CD14-positive monocyte (primary cell): Measurements from ENCODE around the gene CUX1. TPM values are rescaled to one million over a fixed set of nuclear protein-coding genes. Genes with fewer than 3 reads are reported as not detected.

Experiments used
- DNase-seq, 3 donors: peaks; one replicate each; pipeline ENCODE4 v3.0.0-alpha.2; 2011 to 2022
- H2AFZ ChIP-seq: 2 replicates; pipeline ENCODE4 v1.6.0; 2012; ENCODE audit warnings: mild to moderate bottlenecking, low read depth, low read length, inconsistent platforms; ENCODE audit not compliant: insufficient read depth, poor library complexity, severe bottlenecking
- H3K27ac ChIP-seq, 2 donors: 1 replicate in 1 of 2; 2 replicates in 1 of 2; pipeline ENCODE4 v1.5.1; 2012 to 2013; ENCODE audit warnings: low read length in 2 of 2, control low read depth in 1 of 2, inconsistent platforms in 1 of 2, low read depth in 1 of 2, mild to moderate bottlenecking in 1 of 2
- H3K27me3 ChIP-seq, 2 donors: one replicate each; pipeline versions ENCODE4 v1.6.0 to v1.6.1; 2011 to 2013; ENCODE audit warnings: low read length in 2 of 2; ENCODE audit not compliant: control insufficient read depth in 2 of 2, insufficient read depth in 2 of 2
- H3K36me3 ChIP-seq, 2 donors: replicated peaks in 1 of 2; 1 replicate in 1 of 2; 2 replicates in 1 of 2; pipeline versions ENCODE4 v1.5.1 to v1.6.1; 2012 to 2013; ENCODE audit warnings: low read length in 2 of 2, control low read depth in 1 of 2, inconsistent platforms in 1 of 2, mild to moderate bottlenecking in 1 of 2; ENCODE audit not compliant: insufficient read depth in 2 of 2, control insufficient read depth in 1 of 2
- H3K4me1 ChIP-seq, 2 donors: 1 replicate in 1 of 2; 2 replicates in 1 of 2; pipeline versions ENCODE4 v1.5.1 to v1.6.1; 2012 to 2013; ENCODE audit warnings: low read length in 2 of 2, control low read depth in 1 of 2, inconsistent platforms in 1 of 2, mild to moderate bottlenecking in 1 of 2, moderate library complexity in 1 of 2; ENCODE audit not compliant: insufficient read depth in 2 of 2, control insufficient read depth in 1 of 2
- H3K4me2 ChIP-seq: replicated peaks from 2 replicates; pipeline ENCODE3; 2012; ENCODE audit warnings: low read length, moderate library complexity, mild to moderate bottlenecking; ENCODE audit not compliant: poor library complexity, severe bottlenecking; ENCODE audit errors: extremely low read depth
- H3K4me3 ChIP-seq, 3 experiments: fragments of 200-600 bp in 1 of 3; sonication (generic) in 1 of 3; replicated peaks in 1 of 3; 1 replicate in 2 of 3; 2 replicates in 1 of 3; pipeline ENCODE4 v1.5.1; 2011 to 2013; ENCODE audit warnings: low read length in 3 of 3, mild to moderate bottlenecking in 3 of 3, control low read depth in 2 of 3, low read depth in 2 of 3, inconsistent platforms in 1 of 3, moderate library complexity in 1 of 3
- H3K79me2 ChIP-seq: 2 replicates; pipeline ENCODE4 v1.6.0; 2012; ENCODE audit warnings: mild to moderate bottlenecking, control low read depth, inconsistent platforms, low read length, moderate library complexity; ENCODE audit not compliant: insufficient read depth
- H3K9ac ChIP-seq: 2 replicates; pipeline ENCODE4 v1.6.0; 2017; ENCODE audit warnings: low read length, mild to moderate bottlenecking; ENCODE audit not compliant: insufficient read depth, poor library complexity, severe bottlenecking
- H3K9me3 ChIP-seq, 2 donors: replicated peaks in 1 of 2; 1 replicate in 1 of 2; 2 replicates in 1 of 2; pipeline versions ENCODE4 v1.5.1 to v1.6.1; 2012 to 2013; ENCODE audit warnings: low read length in 2 of 2, control low read depth in 1 of 2; ENCODE audit not compliant: control insufficient read depth in 1 of 2, insufficient read depth in 1 of 2
- H4K20me1 ChIP-seq: 2 replicates; pipeline ENCODE4 v1.6.0; 2012; ENCODE audit warnings: mild to moderate bottlenecking, low read length, control low read depth, moderate library complexity; ENCODE audit not compliant: insufficient read depth
- H3K27ac Mint-ChIP-seq, 7 donors: one replicate each; pipeline ENCODE4 v1.8.0; 2020; ENCODE audit warnings: mild to moderate bottlenecking in 7 of 7, mixed read lengths in 7 of 7, moderate library complexity in 6 of 7, inconsistent platforms in 2 of 7
- H3K27me3 Mint-ChIP-seq, 3 donors: one replicate each; pipeline ENCODE4 v1.8.0; 2021 to 2022; ENCODE audit warnings: low read depth in 3 of 3, mild to moderate bottlenecking in 3 of 3, mixed read lengths in 3 of 3, moderate library complexity in 3 of 3, inconsistent platforms in 1 of 3
- H3K36me3 Mint-ChIP-seq, 2 donors: one replicate each; pipeline ENCODE4 v1.8.0; 2020; ENCODE audit warnings: mixed read lengths in 2 of 2, inconsistent platforms in 1 of 2, mild to moderate bottlenecking in 1 of 2
- H3K4me1 Mint-ChIP-seq: one replicate; pipeline ENCODE4 v1.8.0; 2020; ENCODE audit warnings: mild to moderate bottlenecking, mixed read lengths
- H3K4me3 Mint-ChIP-seq, 2 donors: one replicate each; pipeline ENCODE4 v1.8.0; 2020; ENCODE audit warnings: mild to moderate bottlenecking in 2 of 2, mixed read lengths in 2 of 2, moderate library complexity in 1 of 2
- H3K9me3 Mint-ChIP-seq, 7 donors: one replicate each; pipeline ENCODE4 v1.8.0; 2020 to 2022; ENCODE audit warnings: mixed read lengths in 7 of 7, mild to moderate bottlenecking in 6 of 7, moderate library complexity in 6 of 7, inconsistent platforms in 2 of 7
- CTCF ChIP-seq: fragments of 200-600 bp; IDR thresholded peaks from one replicate; pipeline ENCODE4 v1.8.0; 2022; ENCODE audit warnings: antibody characterized with exemption, mild to moderate bottlenecking
- WGBS: methylation state at CpG from one replicate; pipeline ENCODE4 v1.1.5; 2013; ENCODE audit warnings: missing lambda C conversion rate; ENCODE audit not compliant: insufficient coverage; 5-methylcytosine and 5-hydroxymethylcytosine counted together
- intact Hi-C, 2 donors: fragments of 100-400 bp; cut with micrococcal nuclease; formaldehyde crosslinking; loops; one replicate each; pipeline versions ENCODE4 v1.15.0 to v1.15.1; 2023
- polyA plus RNA-seq, 3 donors: library from polyadenylated mRNA; depleted of rRNA in 1 of 3; unstranded in 2 of 3; stranded (reverse) in 1 of 3; fragments of 300-500 nt in 2 of 3; fragments of >200 nt in 1 of 3; fragmentation: Illumina TruSeq in 2 of 3; gene quantifications; 1 replicate in 2 of 3; 2 replicates in 1 of 3; pipeline ENCODE4 v1.2.3, GENCODE V29; 2012 to 2021

CUX1 gene
- polyA plus RNA-seq, 3 donors, result 17.6 to 38.0 (median 28.0) TPM

- Histone ChIP-seq H3K36me3 (peaks cover 10 to 42% of the 10 kb centered on the region in 2 donors), H3K4me1 (peaks cover 4% of the 10 kb centered on the region in 2 donors), H3K9ac (no peak overlapping the region), H3K4me2 (no peak overlapping the region), H3K27ac (no peak overlapping the region), H3K4me3 (no peak overlapping the region), H4K20me1 (peaks cover 85% of the 10 kb centered on the region), H3K79me2 (peaks cover 38% of the 10 kb centered on the region), H3K27me3 (no peaks in the 10 kb centered on the region), H3K9me3 (no peaks in the 10 kb centered on the region), H2AFZ (no peak overlapping the region)
- no peak for TF ChIP-seq CTCF
- Mint-ChIP-seq H3K4me1 (peaks cover 8% of the 10 kb centered on the region), H3K27ac (peak overlapping the region in 2 of 7 donors; percentile 13 to 30), H3K36me3 (peaks cover 13 to 50% of the 10 kb centered on the region in 2 donors), H3K9me3 (peaks cover 0 to 1% (median 0%) of the 10 kb centered on the region in 7 donors), H3K27me3 (peaks cover 0 to 2% (median 0%) of the 10 kb centered on the region in 3 donors), H3K4me3 (no peak overlapping the region)
- no peak for DNase-seq
- 98% methylated on average over 11 of the region's 11 CpGs for WGBS
- intact Hi-C loops, result no loop called here
Observed at GRCh38 chr7:102039706-102040105, 222.3 kb downstream of the CUX1 start.

GRCh38 chr7:102040569-102040968 lies 223.1 kb downstream of the CUX1 start:
- intact Hi-C loops, result no loop called here
- Histone ChIP-seq H3K27ac (no peak overlapping the region), H4K20me1 (peaks cover 88% of the 10 kb centered on the region), H2AFZ (no peak overlapping the region), H3K4me3 (no peak overlapping the region), H3K9me3 (no peaks in the 10 kb centered on the region), H3K27me3 (no peaks in the 10 kb centered on the region), H3K79me2 (peaks cover 41% of the 10 kb centered on the region), H3K4me1 (peaks cover 12 to 13% of the 10 kb centered on the region in 2 donors), H3K9ac (no peak overlapping the region), H3K4me2 (no peak overlapping the region), H3K36me3 (peaks cover 8 to 40% of the 10 kb centered on the region in 2 donors)
- Mint-ChIP-seq H3K4me3 (no peak overlapping the region), H3K36me3 (peaks cover 13 to 45% of the 10 kb centered on the region in 2 donors), H3K27ac (peak overlapping the region in 1 of 7 donors; percentile 64), H3K9me3 (peaks cover 0 to 1% (median 0%) of the 10 kb centered on the region in 7 donors), H3K4me1 (peaks cover 16% of the 10 kb centered on the region), H3K27me3 (peaks cover 0 to 2% (median 0%) of the 10 kb centered on the region in 3 donors)
- WGBS, result 98% methylated on average over 10 of the region's 11 CpGs
- no peak for DNase-seq
- no peak for TF ChIP-seq CTCF
